UCSD-AML1 (cell line): ENCODE results near the gene SOS1.

Source experiments
- DNase-seq: peaks from one replicate; lab custom pipeline; 2025; ENCODE audit not compliant: unreplicated experiment; lab: John Stamatoyannopoulos, UW

Gene SOS1

GRCh38 chr2:38934742-38935141 lies 186.1 kb downstream of the SOS1 start:
- DNase-seq, result no peak

DNA sequence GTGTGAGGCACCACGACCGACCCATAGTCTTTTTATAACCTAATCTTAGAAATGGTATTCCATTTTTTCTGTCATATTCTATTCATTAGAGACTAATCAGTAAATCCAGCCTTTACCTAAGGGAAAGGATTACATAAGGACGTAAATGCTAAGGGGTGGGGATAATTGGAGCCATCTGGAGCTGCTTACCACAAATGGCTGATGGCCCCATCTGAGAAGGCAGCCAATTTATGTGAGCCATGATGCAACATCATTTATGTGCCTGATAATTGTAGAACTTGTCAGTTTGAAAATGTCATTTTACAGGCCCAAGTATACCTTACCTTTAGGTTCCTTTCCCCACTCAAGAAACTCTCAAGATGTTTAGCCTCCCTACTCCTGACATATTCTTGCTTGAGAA lies 187.2 kb downstream of the SOS1 start:
- no peak for DNase-seq

DNA sequence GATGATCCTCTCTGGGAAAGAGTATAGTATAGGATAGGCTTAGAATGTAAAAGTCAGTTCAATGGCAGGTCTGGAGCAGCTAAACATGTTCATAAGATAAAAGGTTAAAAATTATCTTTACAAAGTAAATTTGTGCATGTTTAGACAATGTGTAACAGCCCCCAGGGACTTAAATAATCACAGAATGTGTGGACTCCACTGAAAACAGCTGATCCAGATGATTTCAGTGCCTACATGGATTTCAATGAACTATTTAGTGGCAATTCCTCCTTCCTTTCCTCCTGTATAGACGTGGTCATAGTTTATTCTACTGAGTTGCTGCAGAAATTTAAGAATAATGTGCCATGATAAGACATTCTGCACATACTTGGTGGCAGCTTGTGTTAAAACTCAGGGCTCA lies 188.3 kb downstream of the SOS1 start:
- DNase-seq, result no peak
